T-helper 17 cell (primary cell): Measurements from ENCODE around the gene C10orf67. TPM values are rescaled to one million over a fixed set of nuclear protein-coding genes. Genes with fewer than 3 reads are reported as not detected.
"Not testable (repeated sequence)": the region's sequence is repeated elsewhere in the genome, so short reads cannot be mapped to it uniquely, and the experiment has no call there.

ENCODE experiments used
- ATAC-seq: fragments of 150-1000 bp; cut with Tn5 transposase; 2 replicates; pipeline ENCODE4 v1.10.0; 2021; ENCODE audit warnings: mild to moderate bottlenecking, moderate library complexity
- DNase-seq, 3 donors: peaks; one replicate each; pipeline versions ENCODE4 v3.0.0 to v3.0.0-alpha.2; 2020 to 2021
- H3K9me3 ChIP-seq: one replicate; pipeline ENCODE4 v1.7.0; 2013; ENCODE audit warnings: low read length, mild to moderate bottlenecking; ENCODE audit not compliant: control insufficient read depth, poor library complexity, severe bottlenecking
- H3K27ac Mint-ChIP-seq: one replicate; pipeline ENCODE4 v1.8.0; 2022; ENCODE audit warnings: mild to moderate bottlenecking, moderate library complexity, mixed read lengths
- H3K27me3 Mint-ChIP-seq: one replicate; pipeline ENCODE4 v1.8.0; 2022; ENCODE audit warnings: mixed read lengths
- H3K36me3 Mint-ChIP-seq: one replicate; pipeline ENCODE4 v1.8.0; 2022; ENCODE audit warnings: low read depth, mixed read lengths
- H3K4me1 Mint-ChIP-seq: one replicate; pipeline ENCODE4 v1.8.0; 2022; ENCODE audit warnings: mild to moderate bottlenecking, mixed read lengths
- H3K4me3 Mint-ChIP-seq: one replicate; pipeline ENCODE4 v1.8.0; 2022; ENCODE audit warnings: mild to moderate bottlenecking, moderate library complexity, mixed read lengths
- total RNA-seq, 4 donors: library from RNA in 2 of 4; stranded (reverse) in 2 of 4; gene quantifications; one replicate each; pipeline ENCODE4 v1.2.3 and lab custom pipeline; 2022 to 2026

The C10orf67 gene
- total RNA-seq, 2 donors from 2014 or later, result 0.26 TPM; not detected in 1

GRCh38 chr10:23370106-23370505, 25.5 kb upstream of the C10orf67 start:
- no peaks in the 10 kb centered on the region for H3K9me3 ChIP-seq
- DNase-seq, result no peak
- Mint-ChIP-seq H3K27me3 (no peaks in the 10 kb centered on the region), H3K36me3 (no peaks in the 10 kb centered on the region), H3K27ac (no peak overlapping the region), H3K4me3 (no peak overlapping the region), H3K4me1 (peaks cover 36% of the 10 kb centered on the region)
- no peak for ATAC-seq

GRCh38 chr10:23368816-23369640, 24.4 kb upstream of the C10orf67 start:
- DNase-seq (no peak), ATAC-seq (peak; percentile 74)
- H3K27me3 Mint-ChIP-seq, result no peaks in the 10 kb centered on the region
- no peaks in the 10 kb centered on the region for H3K9me3 ChIP-seq
- H3K36me3 Mint-ChIP-seq, result no peaks in the 10 kb centered on the region
- H3K4me3 Mint-ChIP-seq, result peak overlapping the region; percentile 73
- peak overlapping the region; percentile 75 for H3K27ac Mint-ChIP-seq
- H3K4me1 Mint-ChIP-seq, result peaks cover 42% of the 10 kb centered on the region

- Mint-ChIP-seq H3K4me1 (peaks cover 49% of the 10 kb centered on the region), H3K27ac (peak overlapping the region; percentile 75)
These were observed 23.4 kb upstream of the C10orf67 start for GRCh38 chr10:23367896-23368595.

GRCh38 chr10:23365417-23366030, 20.9 kb upstream of the C10orf67 start:
- DNase-seq, ATAC-seq, H3K27me3 Mint-ChIP-seq, H3K36me3 Mint-ChIP-seq, H3K4me3 Mint-ChIP-seq, H3K9me3 ChIP-seq: not testable (repeated sequence)
- peak overlapping the region; percentile 91 for H3K27ac Mint-ChIP-seq
- H3K4me1 Mint-ChIP-seq, result peaks cover 50% of the 10 kb centered on the region

More at GRCh38 chr10:23367896-23368595, 23.4 kb upstream of the C10orf67 start:
- no peak for DNase-seq
- Mint-ChIP-seq H3K4me3 (peak overlapping the region; percentile 73), H3K36me3 (no peaks in the 10 kb centered on the region), H3K27me3 (no peaks in the 10 kb centered on the region)
- H3K9me3 ChIP-seq, result no peaks in the 10 kb centered on the region
- ATAC-seq, result no peak

- peaks cover 42% of the 10 kb centered on the region for H3K4me1 Mint-ChIP-seq
- DNase-seq (no peak), ATAC-seq (no peak)
- H3K36me3 Mint-ChIP-seq, result no peaks in the 10 kb centered on the region
- no peaks in the 10 kb centered on the region for H3K27me3 Mint-ChIP-seq
- H3K4me3 Mint-ChIP-seq, result peak overlapping the region; percentile 83
- peak overlapping the region; percentile 91 for H3K27ac Mint-ChIP-seq
- no peaks in the 10 kb centered on the region for H3K9me3 ChIP-seq
These were observed 19.8 kb upstream of the C10orf67 start for GRCh38 chr10:23364378-23364777.

- no peaks in the 10 kb centered on the region for H3K9me3 ChIP-seq
- Mint-ChIP-seq H3K27me3 (no peaks in the 10 kb centered on the region), H3K27ac (peak overlapping the region; percentile 91), H3K4me3 (peak overlapping the region; percentile 83), H3K36me3 (no peaks in the 10 kb centered on the region), H3K4me1 (peaks cover 37% of the 10 kb centered on the region)
- DNase-seq (no peak), ATAC-seq (no peak)
These were observed 19.2 kb upstream of the C10orf67 start for GRCh38 chr10:23363793-23364135.

- H3K27ac Mint-ChIP-seq, result peak overlapping the region; percentile 91
- H3K4me1 Mint-ChIP-seq, result peaks cover 31% of the 10 kb centered on the region
- H3K9me3 ChIP-seq, result no peaks in the 10 kb centered on the region
- peak overlapping the region; percentile 83 for H3K4me3 Mint-ChIP-seq
- peak; percentile 92 for ATAC-seq
- DNase-seq, result peak in 1 of 3 donors; percentile 16
- H3K36me3 Mint-ChIP-seq, result no peaks in the 10 kb centered on the region
- H3K27me3 Mint-ChIP-seq, result no peaks in the 10 kb centered on the region
These were observed 18.5 kb upstream of the C10orf67 start for GRCh38 chr10:23362879-23363792.

- Mint-ChIP-seq H3K4me3 (no peak overlapping the region), H3K4me1 (peaks cover 27% of the 10 kb centered on the region), H3K36me3 (no peaks in the 10 kb centered on the region), H3K27ac (peak overlapping the region; percentile 91), H3K27me3 (no peaks in the 10 kb centered on the region)
- no peak for ATAC-seq
- DNase-seq, result no peak
- no peaks in the 10 kb centered on the region for H3K9me3 ChIP-seq
These were observed 17.7 kb upstream of the C10orf67 start for GRCh38 chr10:23362069-23362830.

GRCh38 chr10:23361665-23362064, 17.1 kb upstream of the C10orf67 start:
- Mint-ChIP-seq H3K27me3 (no peaks in the 10 kb centered on the region), H3K4me1 (peaks cover 27% of the 10 kb centered on the region), H3K4me3 (no peak overlapping the region), H3K27ac (peak overlapping the region; percentile 91), H3K36me3 (no peaks in the 10 kb centered on the region)
- ATAC-seq, result no peak
- no peak for DNase-seq
- H3K9me3 ChIP-seq, result no peaks in the 10 kb centered on the region

GRCh38 chr10:23359692-23360380, 15.2 kb upstream of the C10orf67 start:
- Mint-ChIP-seq H3K4me1 (peaks cover 21% of the 10 kb centered on the region), H3K27ac (peak overlapping the region; percentile 91), H3K4me3 (no peak overlapping the region), H3K36me3 (no peaks in the 10 kb centered on the region), H3K27me3 (no peaks in the 10 kb centered on the region)
- ATAC-seq, result no peak
- no peaks in the 10 kb centered on the region for H3K9me3 ChIP-seq
- no peak for DNase-seq

GRCh38 chr10:23358357-23358756, 13.8 kb upstream of the C10orf67 start:
- Mint-ChIP-seq H3K36me3 (no peaks in the 10 kb centered on the region), H3K27ac (peak overlapping the region; percentile 53), H3K4me3 (no peak overlapping the region), H3K4me1 (peaks cover 8% of the 10 kb centered on the region), H3K27me3 (no peaks in the 10 kb centered on the region)
- no peaks in the 10 kb centered on the region for H3K9me3 ChIP-seq
- ATAC-seq, result no peak
- no peak for DNase-seq
